VCaP (cell line): ENCODE results near the gene PIGS.

Experiments
- H3K27ac ChIP-seq: fragments of 450-650 bp; 2 replicates; pipeline ENCODE4 v1.5.1; 2017
- TF ChIP-seq, protein P1 (sequence below): fragments of 450-650 bp; conservative IDR thresholded peaks from 2 replicates; pipeline ENCODE4 v1.5.1; 2017; ENCODE audit warnings: mild to moderate bottlenecking, moderate library complexity

Gene PIGS

DNA sequence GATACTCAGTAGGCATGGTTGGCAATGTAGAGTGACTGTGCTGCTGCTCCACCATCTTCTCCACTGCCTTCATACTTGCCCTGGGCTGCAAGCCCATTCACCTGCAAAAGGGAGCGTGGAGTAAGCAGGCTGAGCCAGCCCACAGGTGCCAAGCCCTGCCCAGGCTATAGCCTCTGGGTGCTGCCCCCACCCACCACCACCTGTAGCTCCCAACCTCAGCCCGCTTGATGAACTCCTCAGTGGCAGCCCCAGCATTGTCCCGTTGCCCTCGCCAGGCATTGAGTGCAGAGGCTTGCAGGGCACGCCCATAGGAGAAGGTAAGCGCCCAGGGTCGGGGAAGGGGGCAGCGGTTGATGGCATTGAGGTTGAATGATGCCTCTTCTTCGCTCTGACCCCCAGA, 2.2 kb upstream of the PIGS start:
- H3K27ac ChIP-seq, result no peak overlapping the region
- TF ChIP-seq, protein P1, sequence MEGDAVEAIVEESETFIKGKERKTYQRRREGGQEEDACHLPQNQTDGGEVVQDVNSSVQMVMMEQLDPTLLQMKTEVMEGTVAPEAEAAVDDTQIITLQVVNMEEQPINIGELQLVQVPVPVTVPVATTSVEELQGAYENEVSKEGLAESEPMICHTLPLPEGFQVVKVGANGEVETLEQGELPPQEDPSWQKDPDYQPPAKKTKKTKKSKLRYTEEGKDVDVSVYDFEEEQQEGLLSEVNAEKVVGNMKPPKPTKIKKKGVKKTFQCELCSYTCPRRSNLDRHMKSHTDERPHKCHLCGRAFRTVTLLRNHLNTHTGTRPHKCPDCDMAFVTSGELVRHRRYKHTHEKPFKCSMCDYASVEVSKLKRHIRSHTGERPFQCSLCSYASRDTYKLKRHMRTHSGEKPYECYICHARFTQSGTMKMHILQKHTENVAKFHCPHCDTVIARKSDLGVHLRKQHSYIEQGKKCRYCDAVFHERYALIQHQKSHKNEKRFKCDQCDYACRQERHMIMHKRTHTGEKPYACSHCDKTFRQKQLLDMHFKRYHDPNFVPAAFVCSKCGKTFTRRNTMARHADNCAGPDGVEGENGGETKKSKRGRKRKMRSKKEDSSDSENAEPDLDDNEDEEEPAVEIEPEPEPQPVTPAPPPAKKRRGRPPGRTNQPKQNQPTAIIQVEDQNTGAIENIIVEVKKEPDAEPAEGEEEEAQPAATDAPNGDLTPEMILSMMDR, result no peak

DNA sequence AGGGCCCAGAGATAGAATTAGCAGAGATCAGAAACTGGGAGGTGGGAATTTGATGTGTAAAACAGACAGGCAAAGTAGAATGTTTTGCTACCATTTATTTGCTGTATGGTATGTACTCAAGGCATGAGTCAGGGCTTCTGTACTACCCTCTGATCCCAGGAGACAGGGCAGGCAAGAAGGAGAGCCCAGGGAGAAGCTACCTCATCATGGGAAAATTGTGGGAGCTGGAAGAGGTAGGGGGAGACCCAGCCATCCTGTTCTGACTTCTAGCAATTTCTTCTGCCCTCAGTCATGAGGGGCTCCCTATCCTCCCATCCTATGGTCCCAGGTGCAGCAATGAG, 1.7 kb upstream of the PIGS start:
- no peak overlapping the region for H3K27ac ChIP-seq
- TF ChIP-seq, protein P1, result no peak

DNA sequence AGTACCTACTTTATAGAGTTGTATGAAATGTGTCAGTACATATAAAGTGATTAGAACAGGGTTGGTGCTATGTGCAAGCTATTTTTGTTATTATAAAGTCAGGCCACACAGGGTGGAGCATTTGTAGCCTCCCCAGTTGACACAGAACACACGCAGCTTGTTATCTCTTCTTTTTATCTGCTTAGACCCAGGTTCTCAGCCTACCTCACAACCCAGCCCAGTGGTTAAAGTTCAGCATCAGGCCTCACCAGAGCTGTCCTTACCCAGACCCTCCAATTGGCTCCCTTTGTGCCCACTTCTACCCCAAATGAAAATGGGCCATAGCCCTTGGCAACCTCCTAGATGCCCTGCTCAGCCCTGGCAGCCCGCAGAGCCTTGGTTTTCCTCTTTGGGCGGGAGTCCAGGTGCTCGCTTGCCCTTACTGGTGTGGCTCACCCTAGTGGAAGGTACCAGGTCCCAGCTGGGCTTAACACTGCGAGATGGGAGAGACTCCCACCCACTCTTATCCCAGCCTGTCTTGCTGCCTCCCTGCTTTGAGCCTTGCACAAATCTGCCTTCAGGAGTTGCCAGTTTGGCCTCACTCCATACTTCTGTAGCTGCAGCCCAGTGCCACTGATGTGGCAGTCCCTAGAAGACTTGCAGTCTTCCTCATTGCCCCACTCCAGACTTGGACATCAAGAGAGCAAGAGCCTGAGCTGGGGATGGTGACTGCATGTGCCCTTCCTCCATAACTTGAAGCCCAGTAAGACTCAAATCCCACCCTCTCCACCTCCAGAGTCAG, 1.1 kb upstream of the PIGS start:
- peak overlapping the region; percentile 95 for H3K27ac ChIP-seq
- TF ChIP-seq, protein P1, result no peak

DNA sequence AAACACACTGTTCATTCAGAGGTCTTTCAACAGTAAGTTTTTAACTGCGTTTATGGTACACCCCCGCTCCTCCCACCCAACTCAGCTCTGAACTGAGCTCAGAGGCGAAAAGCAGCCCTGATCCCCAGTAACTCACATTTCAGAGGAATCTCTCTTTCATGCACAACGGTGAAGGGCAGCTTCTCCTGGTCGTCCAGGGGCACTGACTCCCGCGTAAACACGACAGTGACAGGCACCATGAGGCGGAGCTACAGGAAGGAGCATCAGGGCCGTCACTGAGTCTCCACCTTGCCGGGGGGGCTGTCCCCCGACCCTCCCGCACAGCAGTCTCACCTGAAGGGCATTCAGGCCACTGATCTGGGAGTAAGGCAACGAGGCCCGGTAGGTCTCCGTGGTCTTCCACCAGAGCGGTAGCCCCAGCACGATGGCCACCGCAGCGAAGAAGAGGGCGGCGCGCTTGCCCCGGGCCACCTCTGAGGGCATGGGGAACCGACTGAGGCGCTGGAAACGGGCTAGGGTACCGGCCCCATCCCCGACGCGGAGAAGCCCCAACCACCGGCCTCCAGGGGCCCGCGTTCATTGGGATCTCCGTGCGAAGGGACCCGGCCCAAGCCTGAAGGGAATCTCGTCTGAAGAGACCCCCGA, 486 bp downstream of the PIGS start:
- H3K27ac ChIP-seq, result peak overlapping the region; percentile 95
- TF ChIP-seq, protein P1, result no peak

DNA sequence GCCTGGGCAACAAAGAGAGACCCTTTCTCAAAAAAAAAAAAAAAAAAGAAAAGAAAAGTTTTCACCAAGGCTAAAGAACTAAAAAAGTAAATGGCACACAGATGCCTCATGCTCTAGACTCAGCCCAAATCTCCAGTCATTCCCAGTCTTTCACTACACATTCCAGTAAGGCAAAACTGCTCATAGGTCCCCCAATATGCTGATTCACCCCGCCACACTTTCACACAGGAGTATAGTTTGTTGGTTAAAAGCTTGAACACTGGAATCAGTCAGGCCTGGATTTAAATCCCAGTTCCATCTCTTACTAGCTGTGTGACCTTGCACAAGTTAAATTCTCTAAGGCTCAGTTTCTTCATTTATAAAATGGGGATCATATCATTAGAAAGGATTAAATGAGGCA, 1.9 kb downstream of the PIGS start:
- H3K27ac ChIP-seq, result peak overlapping the region; percentile 95
- TF ChIP-seq, protein P1, result no peak

DNA sequence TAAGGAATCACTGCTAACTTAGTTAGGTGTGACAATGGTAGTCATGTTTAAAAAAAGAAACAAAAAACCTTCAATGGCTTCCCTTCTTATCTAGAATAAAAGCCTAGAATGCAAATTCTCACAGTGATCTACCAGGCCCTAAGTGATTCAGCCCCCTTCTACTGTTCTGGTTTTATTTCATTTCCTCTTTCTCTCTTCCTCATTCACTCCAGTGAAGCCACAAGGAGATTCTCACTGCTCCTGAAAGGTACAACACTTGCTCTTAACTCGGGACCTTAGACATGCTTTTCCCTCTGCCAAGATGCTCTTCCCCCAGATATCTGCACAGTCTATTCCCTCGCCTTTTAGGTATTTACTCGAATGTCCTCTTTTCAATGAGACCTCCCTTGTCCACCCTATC, 3.7 kb downstream of the PIGS start:
- TF ChIP-seq, protein P1, result no peak
- H3K27ac ChIP-seq, result no peak overlapping the region

DNA sequence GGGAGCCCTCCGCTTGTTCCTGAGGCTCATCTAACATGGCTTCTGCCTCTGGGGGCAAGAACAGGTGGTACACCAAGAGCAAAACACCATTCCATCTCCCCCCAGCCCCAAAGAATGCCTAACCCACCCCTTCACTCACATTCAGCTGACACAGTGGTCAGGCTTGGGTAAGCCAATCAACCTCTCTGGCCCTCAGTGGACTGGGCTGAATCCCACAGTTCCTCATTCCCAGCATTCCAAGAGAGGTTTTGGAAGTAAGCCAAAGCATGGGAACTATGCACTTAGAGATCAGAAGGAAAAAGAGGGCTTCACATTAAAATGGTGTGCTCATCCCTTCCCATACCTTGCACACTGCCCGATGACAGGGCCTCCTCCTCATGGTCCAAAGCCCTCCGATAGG, 7.8 kb downstream of the PIGS start:
- TF ChIP-seq, protein P1, result no peak
- H3K27ac ChIP-seq, result no peak overlapping the region
